Fibroblast of skin of back (primary cell): ENCODE data around the gene AVPR2.

Source experiments
- DNase-seq: peaks from one replicate; pipeline ENCODE4 v3.0.0-alpha.2; 2013

The AVPR2 gene

GRCh38 chrX:153885968-153886903, 18.2 kb upstream of the AVPR2 start, which contains the start of gene L1CAM:
L1CAM (minus strand) TSS chrX:153886173; CDS start chrX:153875836, 10,337 bp downstream.
- no peak for DNase-seq

- DNase-seq, result no peak
Measured at GRCh38 chrX:153886915-153887314, 17.6 kb upstream of the AVPR2 start.

GRCh38 chrX:153887385-153887784, 17.1 kb upstream of the AVPR2 start:
- no peak for DNase-seq

- DNase-seq, result no peak
Measured at GRCh38 chrX:153888344-153888743, 16.1 kb upstream of the AVPR2 start.

GRCh38 chrX:153889123-153889522, 15.3 kb upstream of the AVPR2 start:
- DNase-seq, result no peak

GRCh38 chrX:153897899-153898298, 6.6 kb upstream of the AVPR2 start:
- no peak for DNase-seq

GRCh38 chrX:153900831-153901752, 3.4 kb upstream of the AVPR2 start:
- peak; percentile 86 for DNase-seq

- no peak for DNase-seq
Measured at GRCh38 chrX:153901753-153902140, 2.7 kb upstream of the AVPR2 start.

GRCh38 chrX:153902385-153902784, 2.1 kb upstream of the AVPR2 start:
- DNase-seq, result no peak

- no peak for DNase-seq
Measured at GRCh38 chrX:153903238-153903980, 1.1 kb upstream of the AVPR2 start.

- DNase-seq, result no peak
Measured at GRCh38 chrX:153905481-153906095, 1.1 kb downstream of the AVPR2 start.

- no peak for DNase-seq
Measured at GRCh38 chrX:153906126-153906917, 1.8 kb downstream of the AVPR2 start.

GRCh38 chrX:153907456-153907855, 3.0 kb downstream of the AVPR2 start:
- no peak for DNase-seq

GRCh38 chrX:153908219-153908860, 3.9 kb downstream of the AVPR2 start:
- DNase-seq, result no peak

- DNase-seq, result no peak
Measured at GRCh38 chrX:153909024-153909979, 4.8 kb downstream of the AVPR2 start.

GRCh38 chrX:153909980-153910360, 5.5 kb downstream of the AVPR2 start:
- no peak for DNase-seq

GRCh38 chrX:153910446-153910845, 6.0 kb downstream of the AVPR2 start:
- no peak for DNase-seq

- no peak for DNase-seq
Measured at GRCh38 chrX:153911798-153912197, 7.3 kb downstream of the AVPR2 start.

- no peak for DNase-seq
Measured at GRCh38 chrX:153913211-153913610, 8.7 kb downstream of the AVPR2 start.
